Tibial nerve (tissue), 4 donors: ENCODE results near the gene THOC1. TPM values are rescaled to one million over a fixed set of nuclear protein-coding genes. Genes with fewer than 3 reads are reported as not detected.

Experiments used
- DNase-seq, 2 donors: peaks; one replicate each; pipeline ENCODE4 v3.0.0-alpha.2; 2019; ENCODE audit warnings: low spot score in 2 of 2
- H3K27ac ChIP-seq, 4 donors: fragments of 200-600 bp; sonication (generic) in 3 of 4; one replicate each; pipeline ENCODE4 v1.5.1; 2017 to 2019; ENCODE audit warnings: mild to moderate bottlenecking in 1 of 4
- H3K27me3 ChIP-seq, 2 donors: fragments of 200-600 bp; sonication (generic) in 1 of 2; one replicate each; pipeline versions ENCODE4 v1.5.1 to v1.6.0; 2017 to 2019
- H3K36me3 ChIP-seq, 3 donors: fragments of 200-600 bp; sonication (generic); one replicate each; pipeline ENCODE4 v1.5.1; 2018 to 2019
- H3K4me1 ChIP-seq, 4 donors: fragments of 200-600 bp; sonication (generic) in 3 of 4; one replicate each; pipeline ENCODE4 v1.5.1; 2017 to 2019
- H3K4me3 ChIP-seq, 4 donors: fragments of 200-600 bp; sonication (generic) in 3 of 4; one replicate each; pipeline ENCODE4 v1.5.1; 2017 to 2019; ENCODE audit warnings: mild to moderate bottlenecking in 1 of 4, moderate library complexity in 1 of 4
- H3K9me3 ChIP-seq, 4 donors: fragments of 200-600 bp; sonication (generic) in 3 of 4; one replicate each; pipeline ENCODE4 v1.5.1; 2017 to 2019
- EP300 ChIP-seq, 2 donors: sonication (generic); formaldehyde crosslinking; IDR thresholded peaks; one replicate each; pipeline ENCODE4 v1.6.1; 2017; ENCODE audit warnings: antibody characterized with exemption in 2 of 2, mild to moderate bottlenecking in 1 of 2
- POLR2A ChIP-seq, 2 donors: fragments of 450-650 bp; IDR thresholded peaks; one replicate each; pipeline ENCODE4 v1.6.1; 2017; ENCODE audit warnings: antibody characterized with exemption in 2 of 2, mild to moderate bottlenecking in 2 of 2, moderate library complexity in 2 of 2
- WGBS, 2 donors: methylation state at CpG; one replicate each; pipeline ENCODE4 v1.1.5; 2018; 5-methylcytosine and 5-hydroxymethylcytosine counted together
- total RNA-seq, 4 donors: library from RNA; depleted of rRNA; stranded (reverse); fragments of >200 nt; gene quantifications; one replicate each; pipeline ENCODE4 v1.1.0, GENCODE V29; 2016
- TF ChIP-seq, protein P1 (sequence below), 5 experiments: fragments of 200-600 bp in 3 of 5; fragments of 450-650 bp in 2 of 5; sonication (generic) in 3 of 5; IDR thresholded peaks; one replicate each; pipeline ENCODE4 v1.5.1; 2016 to 2019; ENCODE audit warnings: antibody characterized with exemption in 5 of 5, mild to moderate bottlenecking in 3 of 5, moderate library complexity in 2 of 5

Gene THOC1
- total RNA-seq, 4 donors from 2014 or later = 43.3 to 53.4 (median 50.7) TPM

DNA sequence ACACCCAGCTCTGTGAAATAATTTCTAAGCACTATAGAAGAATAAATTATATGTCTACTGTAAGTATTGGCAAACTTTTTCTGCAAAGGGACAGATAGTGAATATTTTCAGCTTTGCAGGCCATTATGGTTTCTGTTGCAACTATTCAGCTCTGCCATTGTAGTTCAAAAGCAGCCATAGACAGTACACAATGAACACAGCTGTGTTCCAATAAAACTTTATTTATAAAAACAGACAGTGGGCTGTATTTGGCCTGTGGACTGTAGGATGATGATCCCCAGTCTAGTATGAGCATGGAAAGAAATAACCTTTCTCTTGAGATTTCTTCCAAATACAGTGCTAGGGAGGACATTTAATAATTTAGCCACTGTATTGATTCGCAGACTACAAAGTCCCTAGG lies 35.2 kb upstream of the THOC1 start:
- Histone ChIP-seq H3K4me1 (no peaks in the 10 kb centered on the region), H3K27me3 (no peaks in the 10 kb centered on the region), H3K9me3 (no peaks in the 10 kb centered on the region), H3K27ac (no peak overlapping the region), H3K36me3 (no peaks in the 10 kb centered on the region), H3K4me3 (no peak overlapping the region)
- DNase-seq = no peak
- TF ChIP-seq, protein P1, sequence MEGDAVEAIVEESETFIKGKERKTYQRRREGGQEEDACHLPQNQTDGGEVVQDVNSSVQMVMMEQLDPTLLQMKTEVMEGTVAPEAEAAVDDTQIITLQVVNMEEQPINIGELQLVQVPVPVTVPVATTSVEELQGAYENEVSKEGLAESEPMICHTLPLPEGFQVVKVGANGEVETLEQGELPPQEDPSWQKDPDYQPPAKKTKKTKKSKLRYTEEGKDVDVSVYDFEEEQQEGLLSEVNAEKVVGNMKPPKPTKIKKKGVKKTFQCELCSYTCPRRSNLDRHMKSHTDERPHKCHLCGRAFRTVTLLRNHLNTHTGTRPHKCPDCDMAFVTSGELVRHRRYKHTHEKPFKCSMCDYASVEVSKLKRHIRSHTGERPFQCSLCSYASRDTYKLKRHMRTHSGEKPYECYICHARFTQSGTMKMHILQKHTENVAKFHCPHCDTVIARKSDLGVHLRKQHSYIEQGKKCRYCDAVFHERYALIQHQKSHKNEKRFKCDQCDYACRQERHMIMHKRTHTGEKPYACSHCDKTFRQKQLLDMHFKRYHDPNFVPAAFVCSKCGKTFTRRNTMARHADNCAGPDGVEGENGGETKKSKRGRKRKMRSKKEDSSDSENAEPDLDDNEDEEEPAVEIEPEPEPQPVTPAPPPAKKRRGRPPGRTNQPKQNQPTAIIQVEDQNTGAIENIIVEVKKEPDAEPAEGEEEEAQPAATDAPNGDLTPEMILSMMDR (IDR thresholded peaks at IDR 0.05) = no peak
- TF ChIP-seq POLR2A (IDR thresholded peaks at IDR 0.05) (no peak), EP300 (IDR thresholded peaks at IDR 0.05) (no peak)
- 51 to 90% methylated on average over 1 of the region's 1 CpG for WGBS, 2 donors

DNA sequence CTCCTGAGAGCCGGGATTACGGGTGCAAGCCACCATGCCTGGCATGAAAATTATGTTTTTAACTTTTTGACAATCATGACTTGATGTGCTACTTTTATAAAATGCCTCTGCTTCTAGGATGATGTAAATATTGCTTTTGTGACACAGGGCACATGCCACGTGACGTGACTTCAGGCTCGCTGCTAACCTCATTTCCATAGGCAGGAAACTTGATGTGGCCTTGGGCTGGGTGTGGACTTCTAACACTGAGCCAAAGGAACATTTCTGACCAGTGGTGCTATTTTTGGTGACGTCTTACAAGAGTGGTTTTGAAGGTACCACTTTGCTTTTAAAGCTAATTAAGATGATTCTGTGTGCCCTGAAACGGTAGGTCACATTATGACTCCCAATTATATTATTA lies 34.2 kb upstream of the THOC1 start:
- 77 to 80% methylated on average over 7 of the region's 7 CpGs for WGBS, 2 donors
- Histone ChIP-seq H3K27ac (no peak overlapping the region), H3K9me3 (no peaks in the 10 kb centered on the region), H3K4me3 (no peak overlapping the region), H3K36me3 (no peaks in the 10 kb centered on the region), H3K4me1 (no peaks in the 10 kb centered on the region), H3K27me3 (no peaks in the 10 kb centered on the region)
- DNase-seq = no peak
- TF ChIP-seq EP300 (IDR thresholded peaks at IDR 0.05) (no peak), POLR2A (IDR thresholded peaks at IDR 0.05) (no peak)
- TF ChIP-seq, protein P1 (IDR thresholded peaks at IDR 0.05) = no peak

DNA sequence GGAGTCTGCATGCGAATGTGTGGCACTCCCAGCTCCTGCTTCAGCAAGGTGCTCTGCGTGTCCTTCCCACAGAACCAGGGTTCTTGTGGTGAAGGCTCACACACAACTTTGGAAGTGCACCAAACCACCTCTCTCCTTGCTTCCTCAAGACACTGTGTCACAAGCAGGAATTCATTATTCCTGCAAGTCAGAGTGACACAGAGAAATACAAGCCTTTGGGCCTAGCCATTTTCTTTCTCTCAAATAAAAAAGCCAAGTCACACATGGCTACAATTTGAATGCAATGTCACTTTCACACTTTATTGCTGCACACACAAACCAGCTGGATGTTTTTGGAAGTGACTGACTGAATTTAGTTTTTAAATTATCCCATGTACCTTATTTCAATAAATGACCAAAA lies 30.1 kb upstream of the THOC1 start:
- no peaks in the 10 kb centered on the region for H3K9me3 ChIP-seq
- no peak overlapping the region for H3K4me3 ChIP-seq
- DNase-seq = no peak
- TF ChIP-seq, protein P1 (IDR thresholded peaks at IDR 0.05) = no peak
- no peak for TF ChIP-seq EP300 (IDR thresholded peaks at IDR 0.05)
- no peak overlapping the region for H3K27ac ChIP-seq
- no peaks in the 10 kb centered on the region for H3K27me3 ChIP-seq
- 91 to 92% methylated on average over 2 of the region's 2 CpGs for WGBS, 2 donors
- no peaks in the 10 kb centered on the region for H3K4me1 ChIP-seq
- no peaks in the 10 kb centered on the region for H3K36me3 ChIP-seq

DNA sequence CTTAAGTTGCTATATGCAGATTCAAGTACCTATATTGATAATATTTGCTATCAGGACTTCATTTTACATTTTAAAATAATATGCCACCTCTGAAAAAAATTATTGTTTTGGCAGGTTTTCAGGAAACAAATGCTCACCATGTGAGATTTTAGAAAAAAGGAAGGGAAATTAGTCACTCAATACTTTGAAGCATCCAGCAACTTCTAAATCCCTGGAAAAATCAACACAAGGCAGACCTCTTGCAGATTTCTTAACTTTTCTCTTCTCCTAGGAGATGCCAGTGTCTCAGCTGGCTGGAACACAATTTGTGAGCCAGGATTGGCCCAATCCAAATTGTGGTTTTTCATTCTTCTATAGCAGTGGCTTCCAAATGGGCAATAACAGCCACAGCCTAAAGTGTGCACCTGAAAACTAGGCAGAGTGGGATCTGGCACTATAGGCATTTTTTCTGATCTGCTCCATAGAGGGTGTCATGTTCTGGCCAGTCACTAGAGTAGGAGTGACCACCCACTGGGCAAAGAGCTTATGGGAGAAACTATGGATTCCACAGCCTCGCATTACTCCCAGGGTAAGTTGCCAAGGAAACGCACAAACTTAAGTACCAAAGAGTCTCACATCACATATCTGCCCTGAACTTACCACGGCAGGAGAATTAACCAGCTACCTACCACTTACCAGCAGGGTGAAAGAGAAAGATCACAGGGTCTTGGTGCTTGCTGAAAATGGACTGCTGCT lies 28.1 kb upstream of the THOC1 start:
- Histone ChIP-seq H3K9me3 (no peaks in the 10 kb centered on the region), H3K36me3 (no peaks in the 10 kb centered on the region), H3K27ac (no peak overlapping the region), H3K27me3 (no peaks in the 10 kb centered on the region), H3K4me3 (no peak overlapping the region), H3K4me1 (no peaks in the 10 kb centered on the region)
- WGBS, 2 donors = 44 to 78% methylated on average over 3 of the region's 3 CpGs
- no peak for DNase-seq
- TF ChIP-seq, protein P1 (IDR thresholded peaks at IDR 0.05) = no peak
- TF ChIP-seq EP300 (IDR thresholded peaks at IDR 0.05) = no peak
- TF ChIP-seq POLR2A (IDR thresholded peaks at IDR 0.05) = no peak

DNA sequence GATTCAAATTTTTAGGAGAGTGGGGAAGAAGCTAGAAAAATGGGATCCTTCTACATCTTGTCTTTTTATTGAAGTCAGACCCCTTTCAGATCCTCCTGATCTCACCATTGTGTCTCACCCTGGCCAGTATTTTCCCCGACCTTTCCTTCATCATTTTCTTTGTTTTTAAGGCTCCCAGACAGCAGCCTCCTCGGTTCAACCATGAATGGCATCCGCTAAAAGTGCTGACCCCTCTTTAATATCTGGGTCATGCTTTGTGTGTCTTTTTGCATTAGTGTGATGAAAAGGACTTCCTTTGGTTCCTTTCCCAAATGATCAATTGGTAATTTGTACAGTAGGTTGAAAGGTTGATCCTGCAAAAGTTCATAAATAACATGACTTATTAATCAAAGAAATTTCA lies 26.7 kb upstream of the THOC1 start:
- Histone ChIP-seq H3K36me3 (no peaks in the 10 kb centered on the region), H3K27ac (no peak overlapping the region), H3K4me3 (no peak overlapping the region), H3K4me1 (no peaks in the 10 kb centered on the region), H3K27me3 (no peaks in the 10 kb centered on the region), H3K9me3 (no peaks in the 10 kb centered on the region)
- TF ChIP-seq, protein P1 (IDR thresholded peaks at IDR 0.05) = no peak
- TF ChIP-seq EP300 (IDR thresholded peaks at IDR 0.05) = no peak
- no peak for TF ChIP-seq POLR2A (IDR thresholded peaks at IDR 0.05)
- 55% methylated on average over 3 of the region's 3 CpGs for WGBS, 2 donors
- no peak for DNase-seq
